Activated CD4-positive, alpha-beta memory T cell treated with anti-CD3 and anti-CD28 coated beads for 36 hours (primary cell): ENCODE data around the gene NLRP5. TPM values are rescaled to one million over a fixed set of nuclear protein-coding genes. Genes with fewer than 3 reads are reported as not detected.
"Not testable (repeated sequence)": the region's sequence is repeated elsewhere in the genome, so short reads cannot be mapped to it uniquely, and the experiment has no call there.

Source experiments
- CTCF ChIA-PET: fragments of 350-600 bp; sonication (Branson Sonifier 250); formaldehyde crosslinking; loops from one replicate; lab custom pipeline; 2021; ENCODE audit warnings: antibody characterized with exemption, inconsistent platforms; lab: Charles Lee
- POLR2A ChIA-PET: fragments of 350-600 bp; sonication (Branson Sonifier 250); formaldehyde crosslinking; loops from one replicate; lab custom pipeline; 2021; ENCODE audit warnings: antibody characterized with exemption; lab: Charles Lee
- DNase-seq: peaks from one replicate; pipeline ENCODE4 v3.0.0-alpha.2; 2020
- H3K27ac Mint-ChIP-seq: one replicate; pipeline ENCODE4 v1.8.0; 2021; ENCODE audit warnings: mixed read lengths
- H3K27me3 Mint-ChIP-seq: one replicate; pipeline ENCODE4 v1.8.0; 2021; ENCODE audit warnings: mixed read lengths
- H3K36me3 Mint-ChIP-seq: one replicate; pipeline ENCODE4 v1.8.0; 2021; ENCODE audit warnings: mixed read lengths
- H3K4me1 Mint-ChIP-seq: one replicate; pipeline ENCODE4 v1.8.0; 2021; ENCODE audit warnings: low read depth, mixed read lengths
- H3K4me3 Mint-ChIP-seq: one replicate; pipeline ENCODE4 v1.8.0; 2021; ENCODE audit warnings: mild to moderate bottlenecking, mixed read lengths
- H3K9me3 Mint-ChIP-seq: one replicate; pipeline ENCODE4 v1.8.0; 2021; ENCODE audit warnings: mixed read lengths
- intact Hi-C: fragments of 100-400 bp; cut with micrococcal nuclease; formaldehyde crosslinking; loops from one replicate; pipeline ENCODE4 v1.15.1; 2023
- total RNA-seq, 2 experiments: library from RNA; stranded (reverse); gene quantifications; one replicate each; pipeline ENCODE4 v1.2.3, GENCODE V29; 2021

Gene NLRP5
- total RNA-seq, 2 experiments from 2014 or later = not detected

DNA sequence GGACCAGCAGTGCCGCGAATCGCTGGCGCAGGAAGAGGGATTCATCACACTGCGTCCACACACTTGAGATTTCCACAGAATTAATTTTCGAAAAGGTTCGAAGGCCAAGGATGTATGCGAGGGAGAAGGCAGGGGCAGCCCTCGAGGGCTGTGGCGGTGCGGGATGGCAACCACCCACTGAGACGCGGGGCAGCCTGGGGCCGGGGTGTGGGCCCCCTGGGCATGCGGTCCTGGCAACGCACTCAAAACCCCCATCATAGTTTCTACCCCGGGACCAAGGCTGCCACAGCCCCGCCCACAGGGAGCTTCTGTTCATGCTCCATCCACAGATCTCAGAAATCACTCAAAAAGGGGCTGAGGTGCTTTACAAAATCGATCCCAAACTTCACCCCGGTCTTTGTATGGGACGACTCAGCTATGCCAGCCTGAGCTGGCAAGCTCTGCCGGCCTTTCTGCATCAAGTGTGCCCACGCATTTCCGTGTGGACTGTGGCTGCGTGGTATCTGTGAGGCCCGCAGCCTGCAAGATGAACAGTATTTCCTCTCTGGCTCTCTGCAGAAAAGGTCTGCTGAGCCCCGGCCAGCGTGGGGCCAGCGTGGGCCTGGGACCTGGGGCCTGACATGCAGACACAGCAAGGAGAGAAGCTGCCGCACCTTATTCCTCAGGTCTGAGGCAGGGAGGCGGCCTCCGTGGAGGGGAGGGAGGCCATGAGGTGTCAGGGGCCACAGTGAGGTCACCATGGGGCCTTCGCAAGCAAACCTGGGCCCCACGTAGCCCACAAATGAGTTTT, 115.4 kb downstream of the NLRP5 start:
- CTCF ChIA-PET = interaction anchor here (1.0 kb wide), 1 partner anchor 36 kb away, joined by 3 read pairs; no protein-coding TSS in a partner anchor

DNA sequence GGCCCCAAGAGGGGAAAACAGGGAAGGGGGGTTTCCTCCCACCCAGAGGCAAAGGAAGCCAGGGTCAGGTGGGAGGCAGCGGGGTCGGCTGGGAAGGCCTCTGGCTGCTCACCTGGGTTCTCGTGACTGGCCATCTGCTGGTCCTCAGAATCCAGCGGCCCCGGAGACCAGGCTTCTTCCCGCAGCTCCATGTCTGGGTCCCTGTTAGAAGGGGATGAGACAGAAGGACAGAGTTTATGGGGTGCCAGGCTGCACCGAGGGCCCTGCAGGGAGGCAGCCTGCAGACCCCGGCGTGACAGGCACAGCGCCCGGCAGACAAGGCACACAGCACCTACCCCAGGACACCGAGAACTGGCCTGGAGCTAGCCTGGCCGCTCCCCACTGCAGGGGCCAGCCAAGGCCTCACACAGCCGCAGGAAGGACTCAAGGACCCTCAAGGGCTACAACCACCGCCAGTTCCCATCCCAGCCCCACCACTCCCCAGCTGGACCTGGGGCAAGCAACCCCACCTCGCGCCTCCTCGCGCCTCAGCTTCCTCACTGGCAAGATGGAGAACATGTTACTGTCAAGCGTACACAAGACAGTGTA, 116.5 kb downstream of the NLRP5 start:
- no peak for DNase-seq
- Mint-ChIP-seq H3K36me3 (peaks cover 8% of the 10 kb centered on the region), H3K4me3 (no peak overlapping the region), H3K4me1 (peaks cover 24% of the 10 kb centered on the region), H3K27me3 (no peaks in the 10 kb centered on the region), H3K27ac (no peak overlapping the region), H3K9me3 (no peaks in the 10 kb centered on the region)
- ChIA-PET CTCF (interaction anchor here (1.0 kb wide), 1 partner anchor 37 kb away, joined by 3 read pairs; no protein-coding TSS in a partner anchor), POLR2A (no interaction called here)
- intact Hi-C loops = no loop called here

More for the DNA sequence above, 115.4 kb downstream of the NLRP5 start:
- intact Hi-C loops = no loop called here
- Mint-ChIP-seq H3K27me3 (no peaks in the 10 kb centered on the region), H3K4me3 (no peak overlapping the region), H3K4me1 (peaks cover 20% of the 10 kb centered on the region), H3K9me3 (no peaks in the 10 kb centered on the region), H3K36me3 (peaks cover 10% of the 10 kb centered on the region), H3K27ac (no peak overlapping the region)
- POLR2A ChIA-PET = no interaction called here
- no peak for DNase-seq

DNA sequence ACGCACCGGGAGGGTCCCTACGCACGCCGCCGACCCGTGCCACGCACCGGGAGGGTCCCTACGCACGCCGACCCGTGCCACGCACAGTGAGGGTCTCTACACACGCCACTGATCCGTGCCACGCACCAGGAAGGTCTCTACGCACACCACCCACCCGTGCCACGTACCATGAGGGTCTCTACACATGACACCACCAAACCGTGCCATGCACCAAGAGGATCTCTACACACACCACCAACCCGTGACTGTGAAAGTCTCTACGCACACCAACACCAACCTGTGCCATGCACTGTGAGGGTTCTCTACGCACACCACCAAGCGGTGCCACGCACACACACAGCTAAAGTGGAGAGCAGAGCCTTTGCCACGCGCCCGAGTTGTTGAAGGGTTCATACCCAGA, 117.8 kb downstream of the NLRP5 start:
- Mint-ChIP-seq H3K27me3 (no peaks in the 10 kb centered on the region), H3K4me1 (peaks cover 28% of the 10 kb centered on the region), H3K36me3 (peaks cover 10% of the 10 kb centered on the region), H3K4me3 (no peak overlapping the region), H3K27ac (no peak overlapping the region), H3K9me3 (no peaks in the 10 kb centered on the region)
- intact Hi-C loops = no loop called here
- POLR2A ChIA-PET = no interaction called here
- no peak for DNase-seq
- CTCF ChIA-PET = interaction anchor here (1.4 to 1.5 kb wide), 2 partner anchors 149 to 229 kb away, joined by 6 to 7 read pairs; no protein-coding TSS in a partner anchor

DNA sequence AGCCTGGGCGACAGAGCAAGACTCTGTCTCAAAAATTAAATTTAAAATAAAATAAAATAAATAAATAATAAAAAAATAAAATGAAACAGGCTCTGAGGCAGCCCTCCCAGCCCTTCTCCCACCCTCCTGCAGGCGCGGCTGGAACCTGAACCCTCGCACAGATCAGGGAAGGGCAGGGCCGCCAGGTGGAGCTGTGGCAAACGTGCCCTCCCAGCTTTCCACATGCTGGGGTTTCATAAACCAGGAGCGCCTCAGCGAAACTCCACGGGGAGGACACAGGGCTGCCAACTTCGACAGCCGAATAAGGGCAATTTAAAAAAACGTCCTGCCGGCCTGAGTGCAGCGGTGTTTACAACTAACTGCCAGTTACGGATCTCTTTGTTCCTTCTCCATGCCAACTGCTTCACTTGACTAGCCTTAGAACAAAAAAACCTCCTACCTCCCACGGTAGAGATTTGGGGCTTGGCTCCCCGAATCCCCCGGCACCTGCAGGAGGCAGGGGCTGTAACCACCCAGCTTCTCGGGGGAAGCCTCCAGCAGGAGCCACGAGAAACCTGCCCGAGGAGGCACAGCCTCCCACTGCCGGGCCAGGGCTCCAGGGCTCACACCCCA, 118.6 kb downstream of the NLRP5 start:
- Mint-ChIP-seq H3K27ac (no peak overlapping the region), H3K4me1 (peaks cover 28% of the 10 kb centered on the region), H3K9me3 (no peaks in the 10 kb centered on the region), H3K27me3 (no peaks in the 10 kb centered on the region), H3K36me3 (peaks cover 8% of the 10 kb centered on the region), H3K4me3 (no peak overlapping the region)
- CTCF ChIA-PET = interaction anchor here (0.9 to 1.5 kb wide), 6 partner anchors 14 to 228 kb away, joined by 3 to 7 read pairs (median 6); no protein-coding TSS in a partner anchor
- POLR2A ChIA-PET = no interaction called here
- DNase-seq = peak; percentile 48
- intact Hi-C loops = loop anchor here (5.0 kb wide), 1 partner anchor 37 kb away; the partner anchor contains the start of gene ZNF444

DNA sequence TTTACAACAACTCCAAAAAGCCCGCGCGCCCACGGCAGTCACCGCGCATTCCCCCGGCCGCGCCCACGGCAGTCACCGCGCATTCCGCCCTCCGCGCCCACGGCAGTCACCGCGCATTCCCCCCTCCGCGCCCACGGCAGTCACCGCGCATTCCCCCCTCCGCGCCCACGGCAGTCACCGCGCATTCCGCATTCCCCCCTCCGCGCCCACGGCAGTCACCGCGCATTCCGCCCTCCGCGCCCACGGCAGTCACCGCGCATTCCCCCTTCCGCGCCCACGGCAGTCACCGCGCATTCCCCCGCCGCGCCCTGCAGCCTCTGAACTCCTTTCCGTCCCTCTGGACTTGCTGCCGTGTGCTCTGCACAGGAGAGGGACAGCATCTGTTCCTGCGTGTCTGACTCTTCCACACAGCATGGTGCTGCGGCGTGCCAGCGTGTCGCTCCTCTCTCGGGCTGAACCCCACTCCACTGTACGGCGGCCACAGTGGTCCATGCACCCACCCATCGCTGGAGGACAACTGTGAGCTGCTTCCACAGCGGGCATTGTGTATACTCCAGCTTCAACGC, 119.3 kb downstream of the NLRP5 start:
- DNase-seq, H3K27ac Mint-ChIP-seq, H3K9me3 Mint-ChIP-seq, POLR2A ChIA-PET, H3K27me3 Mint-ChIP-seq, H3K36me3 Mint-ChIP-seq: not testable (repeated sequence)
- H3K4me1 Mint-ChIP-seq = peaks cover 35% of the 10 kb centered on the region
- H3K4me3 Mint-ChIP-seq = peak overlapping the region; percentile 20
- CTCF ChIA-PET = interaction anchor here (0.9 to 1.5 kb wide), 5 partner anchors 13 to 227 kb away, joined by 5 to 7 read pairs (median 6); no protein-coding TSS in a partner anchor
- intact Hi-C loops = loop anchor here (5.0 kb wide), 1 partner anchor 36 kb away; the partner anchor contains the start of gene ZNF444

DNA sequence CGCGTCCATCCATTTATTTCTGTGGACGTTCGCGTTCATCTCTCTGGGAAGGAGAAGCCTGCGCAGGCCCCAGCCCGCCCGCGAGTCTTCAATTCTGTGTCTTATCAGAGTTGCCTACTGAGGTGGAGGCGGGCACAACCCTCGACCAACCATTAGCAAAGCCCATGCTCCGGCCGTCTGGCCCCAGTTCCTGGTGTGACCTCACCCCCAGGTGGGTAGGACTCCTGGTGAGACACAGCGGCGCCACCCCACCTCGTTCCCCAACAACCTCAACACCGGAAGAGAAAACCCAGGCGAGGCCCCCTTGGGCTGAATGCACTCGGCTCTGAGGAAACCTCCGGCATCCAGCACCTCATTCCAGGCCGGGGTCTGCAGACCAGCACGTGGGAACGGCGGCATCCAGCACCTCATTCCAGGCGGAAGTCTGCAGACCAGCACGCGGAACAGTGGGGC, 119.8 kb downstream of the NLRP5 start:
- intact Hi-C loops = loop anchor here (5.0 kb wide), 1 partner anchor 36 kb away; the partner anchor contains the start of gene ZNF444
- DNase-seq = no peak
- H3K9me3 Mint-ChIP-seq = no peaks in the 10 kb centered on the region
- POLR2A ChIA-PET = no interaction called here
- peaks cover 38% of the 10 kb centered on the region for H3K4me1 Mint-ChIP-seq
- CTCF ChIA-PET = interaction anchor here (1.3 kb wide), 1 partner anchor 13 kb away, joined by 6 read pairs; no protein-coding TSS in a partner anchor
- H3K4me3 Mint-ChIP-seq = no peak overlapping the region
- H3K36me3 Mint-ChIP-seq = peaks cover 6% of the 10 kb centered on the region
- no peaks in the 10 kb centered on the region for H3K27me3 Mint-ChIP-seq
- no peak overlapping the region for H3K27ac Mint-ChIP-seq

DNA sequence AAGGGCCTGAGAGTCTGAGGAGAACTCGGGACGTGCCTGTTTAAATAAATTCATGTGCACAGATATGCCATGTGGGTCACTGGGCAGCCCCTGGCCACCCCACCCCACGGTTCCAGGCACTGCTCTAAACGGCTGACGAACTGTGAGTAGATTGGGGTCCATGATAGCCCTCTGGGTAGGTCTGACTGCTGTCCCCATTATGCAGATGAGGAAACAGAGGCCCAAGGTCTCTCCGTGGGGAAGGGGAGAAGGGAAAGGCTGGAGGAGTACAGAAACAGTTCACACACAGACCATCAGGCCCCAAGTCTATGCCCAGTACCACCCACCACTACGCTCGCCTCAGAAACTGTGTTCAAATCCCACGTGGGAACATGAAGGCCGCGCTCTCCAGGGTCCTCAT, 120.4 kb downstream of the NLRP5 start:
- Mint-ChIP-seq H3K9me3 (no peaks in the 10 kb centered on the region), H3K4me1 (peaks cover 43% of the 10 kb centered on the region), H3K27ac (no peak overlapping the region), H3K4me3 (no peak overlapping the region), H3K27me3 (no peaks in the 10 kb centered on the region), H3K36me3 (peaks cover 4% of the 10 kb centered on the region)
- no peak for DNase-seq
- intact Hi-C loops = loop anchor here (5.0 kb wide), 1 partner anchor 35 kb away; the partner anchor contains the start of gene ZNF444
- CTCF ChIA-PET = no interaction called here
- POLR2A ChIA-PET = interaction anchor here (1.8 kb wide), 1 partner anchor 14 kb away, joined by 4 read pairs; the partner anchor contains the start of gene ZNF787

DNA sequence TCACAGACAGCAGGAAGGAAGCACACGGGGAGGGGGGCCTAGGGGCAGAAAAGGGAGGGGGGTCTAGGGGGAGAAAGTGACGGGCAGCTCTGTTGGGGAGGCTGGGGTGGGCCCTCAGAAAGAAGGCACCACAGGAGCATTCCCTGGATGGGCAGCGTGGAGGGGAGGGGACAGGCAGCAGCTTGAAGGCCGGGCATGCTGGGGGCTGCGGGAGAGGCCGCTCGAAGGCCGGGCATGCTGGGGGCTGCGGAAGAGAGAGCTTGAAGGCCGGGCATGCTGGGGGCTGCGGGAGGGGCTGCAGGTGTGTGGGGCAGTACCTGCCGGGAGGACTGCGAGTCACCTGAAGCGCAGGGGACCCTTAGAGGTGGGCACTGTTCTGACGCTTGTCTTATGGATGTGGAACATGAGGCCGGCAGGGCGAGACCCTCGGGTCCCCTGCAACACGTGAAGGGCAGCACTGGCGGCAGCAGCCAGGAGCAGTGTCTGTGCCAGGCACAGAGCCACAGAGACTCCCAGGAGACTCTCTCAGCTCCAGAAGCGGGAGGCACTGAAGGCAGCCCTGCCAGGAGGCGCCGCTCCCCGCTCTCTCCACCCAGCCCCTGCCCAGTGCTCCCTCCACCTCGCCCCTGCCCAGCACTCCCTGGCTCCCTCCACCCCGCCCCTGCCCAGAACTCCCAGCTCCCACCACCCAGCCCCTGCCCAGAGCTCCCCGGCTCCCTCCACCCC, 121.2 kb downstream of the NLRP5 start:
- H3K4me3 Mint-ChIP-seq = no peak overlapping the region
- intact Hi-C loops = loop anchor here (5.0 kb wide), 1 partner anchor 35 kb away; the partner anchor contains the start of gene ZNF444
- no peak overlapping the region for H3K27ac Mint-ChIP-seq
- no peaks in the 10 kb centered on the region for H3K27me3 Mint-ChIP-seq
- peaks cover 48% of the 10 kb centered on the region for H3K4me1 Mint-ChIP-seq
- no peak for DNase-seq
- ChIA-PET CTCF (interaction anchor here (0.8 kb wide), 1 partner anchor 240 kb away, joined by 3 read pairs; no protein-coding TSS in a partner anchor), POLR2A (interaction anchor here (1.8 kb wide), 1 partner anchor 13 kb away, joined by 4 read pairs; the partner anchor contains the start of gene ZNF787)
- peaks cover 4% of the 10 kb centered on the region for H3K36me3 Mint-ChIP-seq
- no peaks in the 10 kb centered on the region for H3K9me3 Mint-ChIP-seq

DNA sequence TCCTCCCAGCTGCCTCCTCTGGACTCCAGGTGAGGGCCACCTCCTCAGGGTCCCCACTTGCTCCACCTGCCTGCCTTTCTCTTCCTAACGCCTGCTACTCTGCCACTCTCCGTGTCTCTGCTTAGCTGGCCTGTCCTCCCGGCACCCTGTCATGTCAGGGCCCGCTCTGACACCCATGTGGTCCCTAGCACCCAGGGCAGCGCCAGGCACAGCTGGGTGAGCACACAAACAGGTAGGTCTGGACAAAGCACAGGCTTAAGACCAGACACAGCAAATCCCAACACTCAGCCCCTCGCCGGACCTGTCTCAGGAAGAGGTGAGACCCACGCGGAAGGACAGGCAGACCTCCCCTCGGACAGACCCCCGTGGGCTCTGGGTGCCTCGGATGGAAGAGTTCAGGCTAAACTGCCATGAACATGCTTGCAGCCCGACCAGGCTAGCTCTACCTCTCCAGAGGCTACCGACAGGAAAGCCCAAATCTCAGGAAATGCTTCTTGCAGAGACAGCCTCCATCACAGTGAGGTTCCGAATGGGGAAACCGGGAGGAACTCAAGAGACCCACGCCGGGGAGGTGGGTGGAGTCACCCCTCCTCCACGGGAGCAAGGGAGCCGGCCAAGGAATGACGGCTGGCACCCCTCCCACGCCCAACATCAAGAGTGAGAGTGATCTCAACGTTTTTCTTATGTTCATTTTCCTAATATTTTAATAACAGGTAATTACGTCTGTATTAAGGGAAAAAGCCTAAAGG, 122.0 kb downstream of the NLRP5 start:
- intact Hi-C loops = loop anchor here (5.0 kb wide), 1 partner anchor 34 kb away; the partner anchor contains the start of gene ZNF444
- no peaks in the 10 kb centered on the region for H3K9me3 Mint-ChIP-seq
- H3K4me1 Mint-ChIP-seq = peaks cover 55% of the 10 kb centered on the region
- peaks cover 2% of the 10 kb centered on the region for H3K36me3 Mint-ChIP-seq
- no peak overlapping the region for H3K27ac Mint-ChIP-seq
- H3K27me3 Mint-ChIP-seq = no peaks in the 10 kb centered on the region
- ChIA-PET CTCF (interaction anchor here (0.8 to 1.2 kb wide), 2 partner anchors 32 to 240 kb away, joined by 3 read pairs; no protein-coding TSS in a partner anchor), POLR2A (interaction anchor here (1.8 kb wide), 1 partner anchor 12 kb away, joined by 4 read pairs; the partner anchor contains the start of gene ZNF787)
- DNase-seq = no peak
- H3K4me3 Mint-ChIP-seq = no peak overlapping the region

DNA sequence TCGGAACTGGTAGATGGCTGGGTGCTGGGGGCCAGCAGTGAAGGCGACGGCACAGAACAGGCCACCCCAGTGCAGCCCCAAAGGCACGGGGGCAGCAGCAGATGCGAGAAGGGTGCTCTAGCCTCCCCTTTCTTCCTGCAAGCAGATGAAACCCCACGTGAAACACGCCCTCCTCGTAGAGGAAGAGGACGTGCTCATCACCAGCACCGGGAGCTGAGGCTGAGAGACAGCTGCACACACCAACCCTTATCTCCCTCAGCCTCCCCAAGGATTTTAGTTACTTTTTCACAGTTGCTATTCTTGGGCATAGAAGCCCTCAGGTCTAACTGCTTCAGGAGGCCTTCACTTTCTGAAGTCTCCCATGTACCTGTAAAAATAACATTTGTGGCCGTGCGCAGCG, 122.7 kb downstream of the NLRP5 start:
- CTCF ChIA-PET = interaction anchor here (1.2 kb wide), 1 partner anchor 33 kb away, joined by 3 read pairs; no protein-coding TSS in a partner anchor
- intact Hi-C loops = loop anchor here (5.0 kb wide), 1 partner anchor 33 kb away; the partner anchor contains the start of gene ZNF444

More for the DNA sequence above, 122.7 kb downstream of the NLRP5 start:
- Mint-ChIP-seq H3K9me3 (no peaks in the 10 kb centered on the region), H3K27me3 (no peaks in the 10 kb centered on the region), H3K27ac (no peak overlapping the region), H3K36me3 (peaks cover 2% of the 10 kb centered on the region), H3K4me3 (no peak overlapping the region), H3K4me1 (peaks cover 55% of the 10 kb centered on the region)
- POLR2A ChIA-PET = no interaction called here
- DNase-seq = no peak
